Skeletal muscle satellite cell (primary cell): Measurements from ENCODE around the gene KCNJ5.

Source experiments
- H3K27me3 ChIP-seq: 2 replicates; pipeline ENCODE4 v1.7.0; 2013; ENCODE audit warnings: low read length; ENCODE audit not compliant: control insufficient read depth, insufficient read depth
- H3K36me3 ChIP-seq: 2 replicates; pipeline ENCODE4 v1.7.0; 2013; ENCODE audit warnings: mild to moderate bottlenecking, control low read depth, low read length; ENCODE audit not compliant: insufficient read depth
- H3K4me1 ChIP-seq: 2 replicates; pipeline ENCODE4 v1.7.0; 2013; ENCODE audit warnings: low read length; ENCODE audit not compliant: control insufficient read depth, insufficient read depth
- H3K4me2 ChIP-seq: 2 replicates; pipeline ENCODE4 v1.7.0; 2013; ENCODE audit warnings: mild to moderate bottlenecking, low read length
- H3K4me3 ChIP-seq: 2 replicates; pipeline ENCODE4 v1.7.0; 2013; ENCODE audit warnings: low read length
- H3K9ac ChIP-seq: 2 replicates; pipeline ENCODE4 v1.7.0; 2013; ENCODE audit warnings: mild to moderate bottlenecking, low read depth, low read length, moderate library complexity
- H3K9me3 ChIP-seq: replicated peaks from 2 replicates; pipeline ENCODE4 v1.7.0; 2013; ENCODE audit warnings: mild to moderate bottlenecking, control low read depth, low read length

The KCNJ5 gene

GRCh38 chr11:128874427-128874826 lies 16.7 kb upstream of the KCNJ5 start:
- no peaks in the 10 kb centered on the region for H3K9me3 ChIP-seq

GRCh38 chr11:128876133-128876650 lies 15.0 kb upstream of the KCNJ5 start:
- Histone ChIP-seq H3K4me2 (no peak overlapping the region), H3K4me1 (no peaks in the 10 kb centered on the region)

More at GRCh38 chr11:128874427-128874826, 16.7 kb upstream of the KCNJ5 start:
- H3K4me2 ChIP-seq = no peak overlapping the region
- H3K36me3 ChIP-seq = no peaks in the 10 kb centered on the region
- no peak overlapping the region for H3K4me3 ChIP-seq
- H3K4me1 ChIP-seq = no peaks in the 10 kb centered on the region
- H3K27me3 ChIP-seq = peaks cover 59% of the 10 kb centered on the region
- H3K9ac ChIP-seq = no peak overlapping the region

GRCh38 chr11:128877726-128878125 lies 13.4 kb upstream of the KCNJ5 start:
- Histone ChIP-seq H3K4me2 (no peak overlapping the region), H3K9me3 (no peaks in the 10 kb centered on the region), H3K4me3 (no peak overlapping the region), H3K36me3 (no peaks in the 10 kb centered on the region), H3K4me1 (no peaks in the 10 kb centered on the region), H3K27me3 (peaks cover 59% of the 10 kb centered on the region), H3K9ac (no peak overlapping the region)

More at GRCh38 chr11:128876133-128876650, 15.0 kb upstream of the KCNJ5 start:
- Histone ChIP-seq H3K27me3 (peaks cover 56% of the 10 kb centered on the region), H3K9ac (no peak overlapping the region), H3K4me3 (no peak overlapping the region), H3K9me3 (no peaks in the 10 kb centered on the region), H3K36me3 (no peaks in the 10 kb centered on the region)

- H3K4me2 ChIP-seq = no peak overlapping the region
- H3K9me3 ChIP-seq = no peaks in the 10 kb centered on the region
- H3K36me3 ChIP-seq = no peaks in the 10 kb centered on the region
- no peak overlapping the region for H3K9ac ChIP-seq
- no peaks in the 10 kb centered on the region for H3K4me1 ChIP-seq
- no peak overlapping the region for H3K4me3 ChIP-seq
- H3K27me3 ChIP-seq = peaks cover 61% of the 10 kb centered on the region
Measured at GRCh38 chr11:128878455-128878854, 12.7 kb upstream of the KCNJ5 start.

- Histone ChIP-seq H3K4me3 (no peak overlapping the region), H3K9ac (no peak overlapping the region), H3K4me2 (no peak overlapping the region), H3K36me3 (no peaks in the 10 kb centered on the region), H3K27me3 (peaks cover 57% of the 10 kb centered on the region), H3K4me1 (no peaks in the 10 kb centered on the region), H3K9me3 (no peaks in the 10 kb centered on the region)
Measured at GRCh38 chr11:128879817-128880216, 11.3 kb upstream of the KCNJ5 start.

- Histone ChIP-seq H3K36me3 (no peaks in the 10 kb centered on the region), H3K4me1 (no peaks in the 10 kb centered on the region), H3K27me3 (peaks cover 64% of the 10 kb centered on the region), H3K4me3 (no peak overlapping the region), H3K9me3 (no peaks in the 10 kb centered on the region), H3K9ac (no peak overlapping the region), H3K4me2 (no peak overlapping the region)
Measured at GRCh38 chr11:128881221-128881620, 9.9 kb upstream of the KCNJ5 start.

- H3K36me3 ChIP-seq = no peaks in the 10 kb centered on the region
- H3K4me2 ChIP-seq = no peak overlapping the region
- H3K4me1 ChIP-seq = no peaks in the 10 kb centered on the region
- H3K4me3 ChIP-seq = no peak overlapping the region
- H3K27me3 ChIP-seq = peaks cover 66% of the 10 kb centered on the region
- H3K9me3 ChIP-seq = no peaks in the 10 kb centered on the region
- no peak overlapping the region for H3K9ac ChIP-seq
Measured at GRCh38 chr11:128882451-128882850, 8.7 kb upstream of the KCNJ5 start.

GRCh38 chr11:128884054-128884453 lies 7.1 kb upstream of the KCNJ5 start:
- H3K36me3 ChIP-seq = no peaks in the 10 kb centered on the region
- H3K9me3 ChIP-seq = no peaks in the 10 kb centered on the region
- no peak overlapping the region for H3K9ac ChIP-seq
- no peaks in the 10 kb centered on the region for H3K4me1 ChIP-seq
- H3K27me3 ChIP-seq = peaks cover 65% of the 10 kb centered on the region
- no peak overlapping the region for H3K4me3 ChIP-seq
- no peak overlapping the region for H3K4me2 ChIP-seq

- H3K9me3 ChIP-seq = no peaks in the 10 kb centered on the region
- H3K36me3 ChIP-seq = no peaks in the 10 kb centered on the region
- peaks cover 73% of the 10 kb centered on the region for H3K27me3 ChIP-seq
- H3K4me2 ChIP-seq = no peak overlapping the region
- no peaks in the 10 kb centered on the region for H3K4me1 ChIP-seq
- H3K4me3 ChIP-seq = no peak overlapping the region
- H3K9ac ChIP-seq = no peak overlapping the region
Measured at GRCh38 chr11:128884703-128885338, 6.3 kb upstream of the KCNJ5 start.

GRCh38 chr11:128886406-128887124 lies 4.6 kb upstream of the KCNJ5 start:
- Histone ChIP-seq H3K9me3 (no peaks in the 10 kb centered on the region), H3K36me3 (no peaks in the 10 kb centered on the region), H3K4me1 (peaks cover 8% of the 10 kb centered on the region), H3K27me3 (peaks cover 67% of the 10 kb centered on the region), H3K4me2 (no peak overlapping the region), H3K9ac (no peak overlapping the region), H3K4me3 (no peak overlapping the region)

GRCh38 chr11:128888034-128888985 lies 2.8 kb upstream of the KCNJ5 start:
- Histone ChIP-seq H3K9ac (no peak overlapping the region), H3K36me3 (no peaks in the 10 kb centered on the region), H3K4me2 (no peak overlapping the region), H3K9me3 (no peaks in the 10 kb centered on the region), H3K4me3 (no peak overlapping the region), H3K27me3 (peaks cover 49% of the 10 kb centered on the region), H3K4me1 (peaks cover 8% of the 10 kb centered on the region)
